HG03460 (cell line): ENCODE results near the gene TOX2.

Experiments
- ATAC-seq: cut with Tn5 transposase; IDR thresholded peaks from one replicate; pipeline ENCODE4 v1.9.1; 2021; ENCODE audit not compliant: unreplicated experiment

TOX2 gene

DNA sequence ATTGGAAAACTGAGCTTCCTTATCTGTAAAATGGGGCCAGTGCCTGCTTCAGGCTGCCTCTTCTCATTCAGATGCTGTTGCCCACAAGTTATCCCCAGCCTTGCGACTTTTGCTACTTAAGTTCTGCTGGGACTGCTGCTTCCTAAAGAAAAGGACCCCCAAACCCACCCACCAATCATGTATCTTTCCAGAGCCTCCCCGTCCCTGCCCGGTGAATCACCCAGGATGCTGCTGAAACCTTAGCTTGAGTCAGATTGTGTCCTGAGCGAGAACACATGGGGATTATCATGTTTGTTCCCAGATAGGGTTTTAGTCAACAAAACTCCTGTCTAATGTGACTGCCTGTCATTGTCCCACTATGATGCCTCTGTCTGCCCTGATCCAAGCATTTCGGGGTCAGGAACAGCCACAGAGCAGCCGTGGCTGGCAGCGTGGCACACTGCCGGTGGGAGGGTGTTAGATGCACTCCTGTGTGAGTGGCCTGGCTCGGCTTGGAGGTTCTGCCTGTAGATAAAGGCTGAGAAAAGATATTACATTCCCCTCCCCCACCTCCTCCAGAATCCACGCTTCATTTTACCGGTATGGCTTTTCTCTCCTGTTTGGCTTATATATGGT is 79.9 kb downstream of the TOX2 start:
- ATAC-seq: no peak

GRCh38 chr20:43995645-43996044 is 81.0 kb downstream of the TOX2 start:
- no peak for ATAC-seq

- ATAC-seq: no peak
Measured at GRCh38 chr20:43996240-43996930, 81.7 kb downstream of the TOX2 start.

- no peak for ATAC-seq
Measured at GRCh38 chr20:43999848-44000247, 85.2 kb downstream of the TOX2 start.

DNA sequence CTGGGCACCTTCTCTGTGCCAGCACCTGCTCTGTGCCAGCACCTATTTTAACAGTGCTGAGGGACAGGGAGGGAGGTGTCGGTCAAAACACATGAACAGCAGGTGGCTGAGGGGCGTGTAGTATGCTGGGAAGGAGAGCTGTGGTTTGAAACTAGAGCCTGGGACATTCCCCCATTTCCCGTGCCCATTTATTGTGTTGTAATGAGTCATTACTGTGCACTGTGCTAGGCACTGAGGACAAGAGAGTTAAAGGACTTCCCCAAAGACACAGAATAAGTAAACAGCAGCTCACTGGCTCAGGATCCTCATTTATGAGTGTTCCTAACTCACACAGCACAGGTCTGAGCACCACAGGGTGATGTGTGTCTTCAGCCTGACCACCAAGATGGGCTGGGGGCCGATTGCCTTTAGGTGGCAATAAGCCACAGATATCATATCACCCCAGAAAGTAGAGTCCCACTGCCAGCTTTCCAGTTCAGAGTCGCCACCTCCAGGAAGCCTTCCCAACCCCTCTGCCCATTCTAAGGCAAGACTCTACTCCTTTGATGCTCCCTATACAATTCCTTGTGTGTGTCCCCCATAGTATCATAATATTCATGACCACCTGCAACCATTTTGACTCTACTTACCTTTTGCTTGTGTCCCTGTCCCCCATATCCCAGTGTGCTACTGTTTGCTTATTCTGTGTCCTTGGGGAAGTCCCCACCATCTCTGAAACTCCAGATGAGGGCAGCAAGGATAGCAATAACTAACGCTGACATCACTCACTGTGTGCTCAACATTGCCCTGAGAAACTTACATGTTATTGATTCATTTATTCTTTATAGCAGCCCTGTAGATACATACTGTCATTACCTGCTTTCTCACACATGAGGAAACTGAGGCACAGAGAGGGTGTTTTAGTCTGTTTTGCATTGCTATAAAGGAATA is 87.3 kb downstream of the TOX2 start:
- peak; percentile 79 for ATAC-seq

DNA sequence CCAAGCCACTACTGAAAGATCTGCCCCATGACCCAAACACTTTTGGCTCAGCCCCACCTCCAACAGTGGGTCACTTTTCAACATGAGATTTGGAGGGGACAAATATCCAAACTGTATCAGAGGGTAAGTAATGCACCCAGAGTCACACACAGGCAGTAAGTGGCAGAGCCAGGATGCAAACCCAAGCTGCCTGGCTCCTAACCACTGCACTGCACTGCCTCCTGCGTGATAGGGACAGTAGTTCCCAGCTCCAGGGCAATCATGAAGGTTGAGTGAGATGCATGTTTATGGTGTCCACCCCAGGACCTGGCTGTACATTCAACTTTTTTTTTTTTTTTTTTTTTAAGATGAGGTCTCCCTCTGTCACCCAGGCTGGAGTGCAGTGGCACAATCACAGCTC is 88.2 kb downstream of the TOX2 start:
- ATAC-seq: no peak

DNA sequence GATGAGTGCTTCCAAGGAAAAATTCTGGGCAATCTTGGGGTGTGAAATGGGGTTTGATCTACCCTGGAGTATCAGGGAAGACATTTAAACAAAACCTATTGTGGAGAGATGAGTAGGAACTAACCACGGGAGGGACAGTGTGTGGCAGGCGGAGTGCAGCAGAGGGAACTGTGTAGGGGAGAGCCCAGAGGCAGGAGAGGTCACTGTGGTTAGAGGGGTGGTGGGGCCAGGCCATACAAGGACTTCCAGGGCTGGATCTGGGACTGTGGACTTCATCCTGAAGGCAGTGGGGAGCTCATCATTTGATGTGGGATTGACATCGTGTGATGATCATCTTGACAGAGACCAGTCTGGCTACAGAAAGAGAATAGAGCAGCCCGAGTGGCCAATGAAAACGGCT is 89.0 kb downstream of the TOX2 start:
- no peak for ATAC-seq

DNA sequence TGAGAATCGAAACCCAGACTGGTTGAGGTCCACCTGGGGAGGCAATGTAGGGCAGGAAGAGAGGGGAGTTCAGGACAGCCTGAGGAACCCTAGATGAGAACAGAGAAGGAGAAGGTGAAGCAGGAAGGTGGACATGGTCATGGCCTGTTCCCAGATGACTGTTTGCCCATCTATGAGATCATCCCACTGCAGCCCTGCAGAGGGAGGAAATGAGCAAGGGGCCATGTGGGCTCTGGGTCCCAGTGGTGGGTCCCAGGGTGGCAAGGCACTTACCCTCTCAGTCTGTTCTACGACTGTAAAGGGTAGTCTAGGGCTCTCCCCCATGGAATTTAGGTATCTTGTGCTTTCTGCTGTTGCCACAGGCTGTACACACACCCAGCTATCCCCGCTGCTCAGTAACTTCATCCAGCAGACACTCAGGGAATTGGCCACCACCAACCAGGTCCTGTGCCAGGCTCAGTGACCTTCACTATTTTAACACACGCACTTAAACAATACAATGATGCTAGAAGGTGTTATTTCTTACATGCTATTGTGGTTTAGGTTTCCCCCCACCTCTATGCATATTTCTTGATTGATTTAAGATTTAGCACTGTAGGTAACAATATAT is 89.8 kb downstream of the TOX2 start:
- ATAC-seq: no peak

- ATAC-seq: no peak
Measured at GRCh38 chr20:44005661-44006060, 91.0 kb downstream of the TOX2 start.

- ATAC-seq: no peak
Measured at GRCh38 chr20:44006126-44006525, 91.5 kb downstream of the TOX2 start.

- no peak for ATAC-seq
Measured at GRCh38 chr20:44006578-44006977, 91.9 kb downstream of the TOX2 start.

DNA sequence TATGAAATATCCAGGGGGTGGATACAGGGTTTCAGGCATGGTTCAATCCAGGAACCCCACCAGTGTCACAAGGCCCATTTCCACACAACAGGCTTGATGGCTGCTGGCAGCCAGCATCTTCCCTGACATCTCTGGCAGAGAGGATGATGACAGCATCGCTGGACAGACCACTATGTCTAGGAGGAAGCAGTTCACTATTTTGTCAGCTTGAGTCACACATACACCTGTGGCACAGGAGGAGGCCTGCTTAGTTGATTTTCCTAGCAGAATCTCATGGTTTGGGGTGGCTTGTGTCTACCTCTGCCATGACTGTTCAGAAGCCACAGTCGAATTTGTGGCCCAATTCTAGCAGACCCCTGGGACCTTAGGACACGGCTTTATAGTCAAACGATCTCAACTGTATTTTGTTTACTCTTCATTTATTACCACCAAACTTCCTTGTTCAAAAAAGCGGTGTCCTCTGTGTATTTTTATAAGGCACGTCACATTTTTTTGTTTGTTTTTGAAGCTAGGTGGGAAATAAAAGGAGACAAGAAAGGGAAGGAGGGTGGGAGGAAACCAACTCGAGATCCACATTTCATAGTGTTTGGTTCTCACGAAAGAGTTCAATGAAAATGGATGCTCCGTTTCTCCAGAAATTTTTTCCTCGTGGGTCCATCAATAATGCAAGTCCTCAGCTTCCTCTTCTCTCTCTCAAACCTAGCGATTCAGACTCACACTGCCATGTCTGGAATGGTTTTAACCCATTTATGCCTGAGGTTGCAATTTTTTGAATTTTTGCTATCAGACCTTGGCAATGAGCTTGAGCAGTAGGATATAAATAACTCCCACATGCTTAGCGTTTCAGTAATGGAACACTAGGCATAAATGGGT is 94.4 kb downstream of the TOX2 start:
- ATAC-seq: no peak

- no peak for ATAC-seq
Measured at GRCh38 chr20:44009679-44009992, 95.0 kb downstream of the TOX2 start.

- no peak for ATAC-seq
Measured at GRCh38 chr20:44010162-44010704, 95.6 kb downstream of the TOX2 start.

DNA sequence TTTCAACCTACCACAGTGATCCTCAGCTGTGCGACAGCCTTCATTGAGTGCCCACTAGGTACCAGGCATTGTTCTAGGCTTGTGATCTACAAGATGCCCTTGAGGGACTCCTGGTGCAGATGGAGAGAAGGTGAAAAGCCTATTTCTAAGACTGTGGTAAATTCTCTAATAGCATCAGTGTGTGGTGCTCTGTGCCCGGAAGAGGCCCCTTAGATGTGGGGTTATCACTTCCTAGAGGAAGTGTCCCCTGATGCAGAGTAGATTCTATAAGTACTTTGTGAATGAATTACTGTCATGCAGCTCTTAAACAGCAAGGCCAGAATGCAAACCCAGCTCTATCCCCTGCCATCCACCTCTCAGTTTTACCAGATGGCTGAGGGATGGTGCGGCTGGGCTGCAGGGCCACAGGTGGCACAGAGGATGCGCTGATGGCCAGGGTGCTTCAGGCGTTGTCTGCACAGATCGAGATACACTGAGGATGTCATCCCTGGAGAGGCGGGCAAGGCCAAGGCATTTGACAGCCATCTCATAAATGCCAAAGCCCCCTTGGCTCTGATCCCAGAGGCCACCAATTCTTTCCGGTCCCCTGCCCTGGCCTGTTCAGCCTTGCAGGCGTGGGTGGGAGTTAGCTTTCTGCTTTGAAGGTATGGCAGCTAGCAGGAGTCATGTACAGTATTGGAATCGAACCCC is 96.7 kb downstream of the TOX2 start:
- no peak for ATAC-seq

GRCh38 chr20:44012466-44013226 is 98.0 kb downstream of the TOX2 start:
- no peak for ATAC-seq

DNA sequence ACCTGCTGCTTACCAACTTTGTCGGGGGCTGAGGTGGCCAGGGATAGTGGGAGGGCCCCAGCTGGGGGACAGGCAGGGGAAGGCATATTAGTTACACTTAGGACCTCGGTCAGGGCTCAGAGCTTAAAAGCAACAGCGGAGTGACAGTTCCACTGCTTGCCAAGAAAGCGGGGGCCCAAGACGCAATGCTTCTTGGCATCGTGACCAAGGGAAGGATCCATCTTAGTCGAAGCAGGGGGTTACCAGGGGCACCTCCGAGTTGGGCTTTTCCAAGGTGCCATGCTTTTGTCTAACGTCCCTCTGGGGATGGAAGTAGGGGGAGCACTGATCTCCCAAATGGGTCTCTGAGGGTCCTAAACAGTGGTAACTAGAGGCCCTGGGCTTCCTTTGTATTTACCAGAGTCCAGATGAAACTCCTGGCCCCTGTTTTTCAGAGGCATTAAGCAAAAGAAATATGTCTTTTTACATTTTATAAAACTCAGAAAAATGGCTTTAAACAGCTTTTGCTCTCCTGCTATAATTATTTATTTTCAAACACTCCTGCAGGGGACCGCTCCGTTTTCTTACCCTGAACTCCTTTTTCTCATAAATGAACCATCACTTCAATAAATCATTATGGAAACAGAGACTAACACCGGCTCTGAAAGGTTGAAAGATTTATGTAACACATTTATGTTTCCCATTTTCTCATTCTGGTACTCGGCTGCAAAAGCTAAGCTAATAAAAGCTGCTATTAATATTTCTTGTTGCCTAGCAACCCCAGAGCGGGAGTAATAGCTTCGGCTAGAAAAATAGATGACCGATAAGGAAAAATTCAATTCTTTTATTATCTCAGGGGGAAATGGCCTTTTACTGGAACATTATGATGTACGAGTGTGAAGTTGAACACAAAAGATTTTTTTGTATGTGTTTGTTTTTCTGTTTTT is 100.4 kb downstream of the TOX2 start:
- ATAC-seq: no peak

DNA sequence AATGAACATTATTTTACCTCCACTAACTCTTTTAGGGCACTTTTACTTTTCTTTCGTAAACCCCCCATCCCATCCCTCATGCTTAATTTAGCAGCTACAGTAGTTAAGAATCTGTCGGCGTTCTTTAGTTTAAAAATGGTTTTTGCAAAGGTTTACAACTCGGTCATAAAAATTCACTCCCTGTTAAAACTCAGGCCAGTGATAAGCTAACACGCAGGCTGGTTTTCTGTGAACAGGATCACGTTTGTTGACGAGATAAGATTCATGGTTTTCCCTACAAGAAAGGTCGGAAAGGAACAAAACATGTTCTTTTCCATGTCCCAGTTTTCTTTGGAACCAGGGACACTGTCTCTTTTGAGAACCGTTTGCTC is 101.1 kb downstream of the TOX2 start:
- no peak for ATAC-seq
